NCI-H187 treated with DMSO at 0.1 percent for 48 hours (cell line): ENCODE measurements around the gene LENG1.
"Not testable (repeated sequence)": the region's sequence is repeated elsewhere in the genome, so short reads cannot be mapped to it uniquely, and the experiment has no call there.

Experiments used
- DNase-seq: peaks from one replicate; lab custom pipeline; 2025; lab: John Stamatoyannopoulos, UW

The LENG1 gene

DNA sequence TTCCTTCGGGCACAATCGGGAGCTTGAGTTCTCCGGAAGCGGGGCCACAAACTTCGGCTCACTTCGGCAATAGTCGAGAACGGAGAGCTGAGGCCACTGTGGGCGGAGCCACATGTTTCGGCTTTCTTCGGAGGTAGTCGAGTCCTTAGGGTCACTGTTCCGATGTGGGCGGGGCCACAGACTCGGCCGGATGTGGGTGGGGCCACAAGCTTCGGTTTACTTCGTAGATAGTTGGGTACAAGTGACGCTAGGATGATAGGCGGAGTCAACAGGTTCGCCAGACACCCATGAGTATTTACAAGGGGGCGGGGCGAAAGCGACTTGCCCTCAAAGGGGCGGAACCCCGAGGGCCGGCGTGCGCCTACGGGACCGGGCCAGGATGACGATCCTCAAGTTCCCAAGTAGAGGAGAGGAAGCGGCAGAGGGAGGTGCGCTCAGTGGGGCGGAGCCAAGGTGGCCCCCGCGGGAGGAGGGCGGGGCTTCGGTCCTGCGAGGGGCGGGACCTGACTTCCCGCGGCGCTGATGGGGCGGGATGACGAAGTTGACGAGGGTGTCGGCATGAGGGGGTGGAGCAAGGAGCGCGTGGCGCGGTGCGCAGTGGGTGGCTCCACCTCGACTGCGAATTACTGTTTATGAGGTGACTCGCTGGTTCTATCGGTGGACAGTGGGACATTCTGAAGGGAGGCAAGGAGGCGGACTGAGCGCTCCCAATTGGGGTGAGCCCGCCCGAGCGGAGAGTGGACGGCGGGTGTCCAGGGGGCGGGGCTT is 30.4 kb upstream of the LENG1 start:
- peak; percentile 99 for DNase-seq

DNA sequence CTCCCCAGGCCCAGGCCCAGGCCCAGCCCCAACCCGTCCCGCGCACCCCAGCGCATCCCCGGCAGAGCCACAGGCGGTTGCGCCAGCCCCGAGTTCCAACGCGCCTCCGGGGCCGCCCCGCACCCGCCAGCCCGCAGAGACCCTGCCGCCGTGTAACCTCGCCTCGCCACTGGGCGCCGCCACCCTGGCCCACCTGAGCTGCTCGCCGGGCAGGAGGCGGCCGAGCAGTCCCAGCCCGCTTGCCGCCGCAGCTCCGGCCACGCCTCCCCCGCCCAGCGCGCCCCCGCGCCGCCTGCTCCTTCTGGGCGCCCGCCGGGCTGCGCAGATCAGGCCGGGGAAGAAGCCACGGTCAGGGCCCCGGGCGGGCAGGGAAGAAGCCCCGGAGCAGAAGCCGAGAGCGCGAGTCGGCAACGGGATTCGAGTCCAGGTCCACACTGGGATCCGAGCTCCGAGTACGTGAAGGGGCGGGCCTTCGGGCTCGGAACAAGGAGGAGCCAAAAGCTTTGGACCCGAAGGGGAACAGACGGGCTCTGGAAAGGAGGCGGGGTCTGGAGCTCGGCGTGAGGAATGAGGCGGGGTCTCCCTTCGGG is 29.7 kb upstream of the LENG1 start, which contains the start of gene MBOAT7:
TSS of gene MBOAT7 (minus strand) at position 436 of the 590 bp plus-strand sequence. CDS start 1,072 bp downstream, outside the sequence.
- no peak for DNase-seq

DNA sequence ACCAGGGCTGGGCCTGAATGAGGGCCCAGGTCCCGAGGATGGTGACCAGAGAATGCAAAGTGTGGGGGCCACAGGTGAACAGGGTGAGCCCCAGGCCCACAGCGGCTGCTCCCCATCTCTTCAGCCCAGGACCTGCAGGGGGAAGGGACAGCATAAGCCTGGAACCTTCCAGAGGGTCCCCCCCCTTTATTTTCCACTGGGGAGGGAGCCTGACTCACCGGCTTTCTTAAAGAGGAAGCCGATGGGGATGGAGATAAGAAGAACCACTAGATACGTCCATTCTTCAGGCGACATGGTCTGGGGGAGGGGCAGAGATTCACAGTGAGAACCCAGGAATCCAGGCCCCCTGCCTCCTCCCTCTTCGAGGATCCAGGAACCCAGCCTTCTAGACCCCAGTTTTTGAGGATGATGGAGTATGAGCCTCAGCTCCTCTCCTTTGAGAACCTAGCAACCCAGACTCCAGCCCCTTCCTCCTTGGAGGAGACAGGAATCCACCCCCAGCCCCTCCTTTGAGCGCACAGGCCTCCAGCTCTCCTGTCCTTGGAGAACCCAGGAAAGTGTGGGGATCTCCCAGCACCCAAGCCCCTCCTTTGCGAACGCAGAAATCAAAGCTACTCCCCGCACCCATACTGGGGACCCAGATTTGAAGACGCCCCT is 28.8 kb upstream of the LENG1 start:
- no peak for DNase-seq

DNA sequence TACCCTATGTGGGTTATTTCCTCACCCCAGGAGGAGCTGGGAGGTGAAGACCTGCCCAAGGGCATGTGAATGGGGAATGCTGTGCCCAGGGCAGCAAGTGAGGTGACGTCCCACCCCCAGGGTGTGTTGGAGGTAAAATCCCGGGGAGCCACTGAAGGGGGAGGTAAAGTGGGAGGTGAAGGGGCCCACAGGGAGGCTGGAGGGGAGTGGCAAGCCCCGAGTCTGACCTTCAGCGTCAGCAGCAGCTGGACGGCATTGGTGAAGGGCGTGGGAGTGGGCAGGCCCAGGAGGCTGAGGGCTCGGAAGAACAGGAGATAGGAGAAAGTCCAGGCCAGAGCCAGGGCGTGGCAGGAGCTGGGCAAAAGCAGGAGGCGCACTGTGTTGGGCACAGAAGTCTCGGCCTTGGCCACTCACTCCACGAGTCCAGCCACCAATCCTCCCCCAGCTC is 27.4 kb upstream of the LENG1 start:
- no peak for DNase-seq

- DNase-seq, result no peak
These were observed 26.8 kb upstream of the LENG1 start for GRCh38 chr19:54186351-54186750.

DNA sequence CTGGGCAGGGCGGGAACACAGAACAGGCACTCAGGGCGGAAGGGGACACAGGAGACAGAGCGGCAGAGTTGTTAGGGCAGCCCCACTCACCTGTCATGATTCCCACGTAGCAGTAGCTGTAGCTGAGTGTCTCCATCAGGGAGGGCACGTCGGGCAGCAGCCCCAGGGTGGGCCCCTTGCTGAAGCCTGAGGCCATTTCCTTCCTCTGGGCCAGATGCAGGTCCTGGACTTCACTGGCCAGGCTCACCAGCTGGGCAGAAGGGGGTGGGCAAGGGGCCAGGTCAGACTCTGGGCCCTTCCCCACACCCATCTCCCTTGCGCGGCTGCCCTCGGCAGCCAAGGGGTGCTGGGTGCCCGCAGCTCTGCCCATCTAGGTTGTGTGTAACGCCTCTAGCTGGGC is 23.9 kb upstream of the LENG1 start:
- no peak for DNase-seq

GRCh38 chr19:54181894-54182293 is 22.4 kb upstream of the LENG1 start:
- DNase-seq, result not testable (repeated sequence)

DNA sequence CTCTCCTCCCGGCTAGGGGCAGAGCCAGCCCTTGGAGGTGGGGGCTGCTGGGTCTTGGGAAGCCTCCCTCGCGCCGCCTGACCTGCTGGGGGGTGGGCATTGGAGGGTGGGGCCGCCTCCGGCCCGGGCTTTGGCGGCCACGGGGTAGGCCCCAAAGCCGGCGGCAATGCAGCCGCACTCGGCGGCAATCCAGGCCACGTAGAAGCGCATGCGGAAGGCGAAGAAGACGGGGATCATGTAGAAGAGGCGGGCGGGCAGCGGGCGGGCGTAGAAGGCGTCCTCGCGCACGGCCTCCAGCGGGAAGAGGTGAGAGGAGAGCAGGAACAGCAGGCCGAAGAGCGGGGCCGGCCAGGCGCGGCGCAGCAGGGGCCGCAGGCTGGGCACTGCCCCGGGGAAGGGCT is 21.2 kb upstream of the LENG1 start:
- DNase-seq, result no peak

DNA sequence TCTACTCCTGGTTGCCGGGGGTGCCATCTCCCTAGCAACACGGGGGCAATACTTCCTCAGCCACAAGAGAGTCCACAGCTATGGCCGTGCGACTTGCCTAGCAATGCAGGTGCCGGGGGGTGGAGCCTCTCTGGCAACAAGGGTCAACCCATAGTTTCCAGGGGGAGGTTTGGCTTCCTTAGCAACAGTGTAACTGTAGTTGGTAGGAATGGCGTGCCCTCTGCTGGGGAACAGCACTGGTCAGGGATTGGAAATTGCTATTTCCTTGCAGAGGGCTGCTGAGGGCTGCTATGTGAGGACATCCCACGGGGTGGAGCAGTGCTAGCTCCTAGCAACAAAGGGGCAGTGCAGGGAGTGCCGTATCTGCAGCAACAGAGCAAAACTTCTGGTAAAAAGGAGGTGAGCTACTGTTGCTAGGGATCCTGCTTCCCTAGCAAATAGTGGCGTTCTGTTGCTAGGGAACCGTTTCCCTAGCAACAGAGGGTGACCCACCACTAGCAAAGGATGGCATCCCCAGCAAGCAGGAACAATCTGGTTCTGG is 20.5 kb upstream of the LENG1 start:
- DNase-seq, result peak; percentile 50

- DNase-seq, result no peak
These were observed 19.8 kb upstream of the LENG1 start for GRCh38 chr19:54179262-54179852.

GRCh38 chr19:54178581-54179261 is 19.2 kb upstream of the LENG1 start:
- peak; percentile 32 for DNase-seq

- no peak for DNase-seq
These were observed 14.7 kb upstream of the LENG1 start for GRCh38 chr19:54173951-54174834.

DNA sequence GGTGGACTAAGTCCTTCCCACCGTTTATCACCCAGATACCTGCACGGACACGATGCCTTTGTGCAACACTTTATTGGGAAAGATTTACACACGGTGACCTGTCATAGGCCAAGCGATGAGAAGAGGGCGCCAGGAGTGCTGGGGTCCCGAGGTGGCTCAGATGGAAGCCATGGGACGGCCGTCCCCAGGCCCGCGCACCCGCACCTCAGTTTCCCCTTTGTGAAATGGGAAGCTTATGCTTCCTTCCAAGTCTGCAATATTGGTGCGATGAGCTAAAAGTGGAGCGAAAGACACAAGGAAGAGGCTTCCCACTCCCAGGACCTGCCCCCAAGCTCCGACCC is 13.8 kb upstream of the LENG1 start:
- DNase-seq, result no peak

DNA sequence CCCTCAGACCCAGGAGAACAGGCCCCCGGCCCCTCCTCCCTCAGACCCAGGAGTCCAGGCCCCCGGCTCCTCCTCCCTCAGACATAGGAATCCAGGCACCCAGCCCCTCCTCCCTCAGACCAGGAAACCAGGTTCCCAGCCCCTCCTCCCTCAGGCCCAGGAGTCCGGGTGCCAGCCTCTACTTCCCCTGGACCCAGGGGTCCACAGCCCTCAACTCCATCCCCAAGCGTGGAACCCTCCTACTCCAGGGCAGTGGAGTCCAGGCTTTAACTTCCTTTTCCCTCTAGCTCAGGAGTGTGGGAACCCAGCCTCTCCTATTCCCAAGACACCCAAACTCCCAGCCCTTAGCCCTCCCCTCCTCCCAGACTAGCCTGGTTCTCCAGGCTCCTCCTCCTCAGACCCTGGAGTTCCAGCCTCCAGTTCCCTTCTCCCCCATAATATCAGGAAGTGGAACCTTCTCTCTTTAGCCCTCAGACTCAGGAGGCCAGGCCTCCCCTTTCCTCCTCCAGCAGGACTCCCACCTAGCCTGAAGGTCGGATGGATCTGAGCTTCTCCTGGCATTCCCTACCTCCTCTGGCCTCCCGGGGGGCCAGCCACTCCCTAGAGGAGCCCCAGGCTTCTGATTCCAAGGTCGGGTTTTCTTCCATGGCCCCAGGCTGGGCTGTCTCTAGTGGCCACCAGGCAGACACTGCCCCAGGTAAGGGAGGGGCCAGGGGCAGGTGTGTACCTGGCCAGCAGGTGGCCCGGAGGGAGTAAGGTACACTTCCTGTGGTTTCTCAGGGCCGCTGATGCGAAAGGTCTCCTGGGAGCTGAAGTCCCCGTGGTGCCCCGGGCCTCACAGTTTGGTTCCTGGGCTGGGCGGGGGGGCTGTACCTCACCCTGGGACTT is 13.2 kb upstream of the LENG1 start, which contains the start of gene TMC4:
TSS of gene TMC4 (minus strand) at position 690 of the 888 bp plus-strand sequence. CDS start at position 647, 43 bp downstream.
- DNase-seq, result no peak

GRCh38 chr19:54171736-54172431 is 12.4 kb upstream of the LENG1 start:
- DNase-seq, result not testable (repeated sequence)

GRCh38 chr19:54169149-54169740 is 9.7 kb upstream of the LENG1 start:
- no peak for DNase-seq

- DNase-seq, result peak; percentile 53
These were observed 8.8 kb upstream of the LENG1 start for GRCh38 chr19:54168174-54168917.

GRCh38 chr19:54165222-54165621 is 5.7 kb upstream of the LENG1 start:
- DNase-seq, result no peak
